Breast epithelium (tissue), 3 donors: ENCODE data around the gene ZDHHC17.

ENCODE experiments used
- CTCF ChIP-seq, 3 donors: fragments of 450-650 bp; IDR thresholded peaks; one replicate each; pipeline ENCODE4 v1.5.1; 2016 to 2017; ENCODE audit warnings: antibody characterized with exemption in 3 of 3, mild to moderate bottlenecking in 3 of 3, moderate library complexity in 3 of 3
- POLR2A ChIP-seq: fragments of 450-650 bp; IDR thresholded peaks from one replicate; pipeline ENCODE4 v1.6.1; 2016; ENCODE audit warnings: antibody characterized with exemption, mild to moderate bottlenecking, moderate library complexity
- POLR2AphosphoS5 ChIP-seq, 3 donors: sonication (generic); formaldehyde crosslinking; IDR thresholded peaks; one replicate each; pipeline ENCODE4 v1.6.1; 2017; ENCODE audit warnings: antibody characterized with exemption in 3 of 3

- no peak for TF ChIP-seq POLR2A
- TF ChIP-seq CTCF (IDR thresholded peaks at IDR 0.05), result no peak
- TF ChIP-seq POLR2AphosphoS5 (IDR thresholded peaks at IDR 0.05), result no peak
Measured at GRCh38 chr12:76847260-76847659, 83.3 kb downstream of the ZDHHC17 start.
